Keratinocyte (primary cell): ENCODE results near the gene CC2D1A. TPM values are rescaled to one million over a fixed set of nuclear protein-coding genes. Genes with fewer than 3 reads are reported as not detected.

Experiments
- DNase-seq: peaks from one replicate; pipeline ENCODE4 v3.0.0-alpha.2; 2011; ENCODE audit warnings: low read depth, missing footprints, low spot score
- FAIRE-seq: peaks from 2 replicates; lab custom pipeline; 2011; peaks lifted over from hg19 to GRCh38; lab: Jason Lieb, UNC
- H2AFZ ChIP-seq: 2 replicates; pipeline ENCODE4 v1.6.0; 2012; ENCODE audit warnings: low read length, control low read depth, inconsistent platforms; ENCODE audit not compliant: control insufficient read depth
- H3K27ac ChIP-seq: 2 replicates; pipeline ENCODE4 v1.5.1; 2011; ENCODE audit warnings: low read length; ENCODE audit not compliant: control insufficient read depth, insufficient read depth
- H3K27me3 ChIP-seq: 3 replicates; pipeline ENCODE4 v1.6.0; 2011; ENCODE audit warnings: low read length; ENCODE audit not compliant: control insufficient read depth, insufficient read depth; ENCODE audit errors: extremely low read depth
- H3K36me3 ChIP-seq, 2 experiments: 2 replicates in 1 of 2; 3 replicates in 1 of 2; pipeline ENCODE4 v1.5.1; 2011; ENCODE audit warnings: low read length in 2 of 2, mild to moderate bottlenecking in 1 of 2; ENCODE audit not compliant: control insufficient read depth in 2 of 2, insufficient read depth in 2 of 2; ENCODE audit errors: extremely low read depth in 1 of 2
- H3K4me1 ChIP-seq: 3 replicates; pipeline ENCODE4 v1.5.1; 2011; ENCODE audit warnings: low read length; ENCODE audit not compliant: control insufficient read depth, insufficient read depth; ENCODE audit errors: extremely low read depth
- H3K4me2 ChIP-seq: 3 replicates; pipeline ENCODE4 v1.6.0; 2011; ENCODE audit warnings: low read depth, low read length; ENCODE audit not compliant: control insufficient read depth, insufficient read depth; ENCODE audit errors: extremely low read depth
- H3K4me3 ChIP-seq, 3 experiments: fragments of 200-600 bp in 1 of 3; sonication (generic) in 1 of 3; 2 replicates in 2 of 3; 3 replicates in 1 of 3; pipeline ENCODE4 v1.5.1; 2011 to 2016; ENCODE audit warnings: low read length in 3 of 3, mild to moderate bottlenecking in 3 of 3, control low read depth in 2 of 3, inconsistent platforms in 1 of 3, low read depth in 1 of 3, mixed read lengths in 1 of 3, mixed run types in 1 of 3, moderate library complexity in 1 of 3; ENCODE audit not compliant: control insufficient read depth in 2 of 3, insufficient read depth in 2 of 3; ENCODE audit errors: extremely low read depth in 1 of 3
- H3K79me2 ChIP-seq: 2 replicates; pipeline ENCODE4 v1.6.0; 2012; ENCODE audit warnings: low read length; ENCODE audit not compliant: control insufficient read depth, insufficient read depth
- H3K9ac ChIP-seq: 3 replicates; pipeline ENCODE4 v1.6.0; 2011; ENCODE audit warnings: low read length; ENCODE audit not compliant: control insufficient read depth, insufficient read depth; ENCODE audit errors: extremely low read depth
- H3K9me1 ChIP-seq: 3 replicates; pipeline ENCODE4 v1.6.0; 2011; ENCODE audit warnings: low read length; ENCODE audit not compliant: control insufficient read depth, insufficient read depth; ENCODE audit errors: extremely low read depth
- H3K9me3 ChIP-seq: 2 replicates; pipeline ENCODE4 v1.5.1; 2012; ENCODE audit warnings: low read depth, low read length; ENCODE audit not compliant: control insufficient read depth
- H4K20me1 ChIP-seq: 3 replicates; pipeline ENCODE4 v1.6.0; 2011; ENCODE audit warnings: low read length; ENCODE audit not compliant: control insufficient read depth, insufficient read depth; ENCODE audit errors: extremely low read depth
- CTCF ChIP-seq, 3 experiments: IDR thresholded peaks in 1 of 3; conservative IDR thresholded peaks in 1 of 3; optimal IDR thresholded peaks in 1 of 3; 2 replicates in 2 of 3; 3 replicates in 1 of 3; pipeline versions ENCODE3 to v1.5.1; 2011; ENCODE audit warnings: low read length in 3 of 3, mild to moderate bottlenecking in 3 of 3, moderate library complexity in 2 of 3, control low read depth in 1 of 3, inconsistent platforms in 1 of 3; ENCODE audit not compliant: insufficient read depth in 2 of 3; ENCODE audit errors: extremely low read depth in 1 of 3
- EZH2 ChIP-seq: IDR thresholded peaks from one replicate; pipeline ENCODE4 v1.6.1; 2012; ENCODE audit warnings: inconsistent platforms, mild to moderate bottlenecking, low read length, moderate library complexity
- dilution Hi-C: fragments of 300-500 bp; cut with MboI; formaldehyde crosslinking; loops from one replicate; pipeline ENCODE4 v1.7.0; 2020; ENCODE audit warnings: low sequenced_read_pairs; ENCODE audit not compliant: extremely low pct_ligation_motif_present
- polyA plus RNA-seq, 5 experiments: library from polyadenylated mRNA; depleted of rRNA in 3 of 5; stranded (reverse) in 3 of 5; stranded (forward) in 1 of 5; unstranded in 1 of 5; fragments of >200 nt; gene quantifications; 1 replicate in 1 of 5; 2 replicates in 3 of 5; 3 replicates in 1 of 5; pipeline versions ENCODE4 v1.2.1 to v1.2.3, GENCODE V29; 2011 to 2012; ENCODE audit warnings: missing spikeins in 2 of 5, low read depth in 1 of 5, low replicate concordance in 1 of 5

Gene CC2D1A
- polyA plus RNA-seq, 1 donor (not counting 4 experiments of a cell fraction or from before 2014, with no cell fraction given): 11.2 TPM

GRCh38 chr19:13923194-13923987, 17.4 kb downstream of the CC2D1A start:
- dilution Hi-C loops: no loop called here
- no peaks in the 10 kb centered on the region for H3K4me1 ChIP-seq

GRCh38 chr19:13926010-13926409, 20.0 kb downstream of the CC2D1A start:
- H3K9ac ChIP-seq: no peak overlapping the region
- dilution Hi-C loops: no loop called here
- H3K4me3 ChIP-seq: no peak overlapping the region
- no peaks in the 10 kb centered on the region for H3K9me3 ChIP-seq
- FAIRE-seq (no peak), DNase-seq (no peak)
- no peaks in the 10 kb centered on the region for H3K79me2 ChIP-seq
- H3K27ac ChIP-seq: no peak overlapping the region
- H4K20me1 ChIP-seq: no peaks in the 10 kb centered on the region
- H3K36me3 ChIP-seq: peaks cover 18 to 23% of the 10 kb centered on the region in 2 experiments
- no peak overlapping the region for H3K4me2 ChIP-seq
- no peaks in the 10 kb centered on the region for H3K27me3 ChIP-seq
- no peaks in the 10 kb centered on the region for H3K4me1 ChIP-seq
- H2AFZ ChIP-seq: no peak overlapping the region
- no peak for TF ChIP-seq CTCF (optimal IDR thresholded peaks at IDR 0.05 in 1 of 3, IDR thresholded peaks at IDR 0.05 in 1 of 3, conservative IDR thresholded peaks at IDR 0.05 in 1 of 3; ENCODE audit: extremely low read depth in 1 of 3, insufficient read depth in 2 of 3, low read length in 3 of 3)
- TF ChIP-seq EZH2: no peak
- no peaks in the 10 kb centered on the region for H3K9me1 ChIP-seq

More at GRCh38 chr19:13923194-13923987, 17.4 kb downstream of the CC2D1A start:
- FAIRE-seq (no peak), DNase-seq (no peak)
- Histone ChIP-seq H3K4me3 (no peak overlapping the region), H4K20me1 (no peaks in the 10 kb centered on the region), H3K9me3 (no peaks in the 10 kb centered on the region), H3K4me2 (no peak overlapping the region), H3K79me2 (no peaks in the 10 kb centered on the region), H2AFZ (no peak overlapping the region), H3K9ac (no peak overlapping the region), H3K9me1 (no peaks in the 10 kb centered on the region), H3K27ac (no peak overlapping the region), H3K27me3 (no peaks in the 10 kb centered on the region), H3K36me3 (peaks cover 26 to 27% of the 10 kb centered on the region in 2 experiments)
- TF ChIP-seq EZH2: no peak
- no peak for TF ChIP-seq CTCF (optimal IDR thresholded peaks at IDR 0.05 in 1 of 3, IDR thresholded peaks at IDR 0.05 in 1 of 3, conservative IDR thresholded peaks at IDR 0.05 in 1 of 3; ENCODE audit: extremely low read depth in 1 of 3, insufficient read depth in 2 of 3, low read length in 3 of 3)
